AG09309 (cell line): ENCODE measurements around the gene DUS4L.
A peak's percentile ranks its signal among the peaks of the same experiment; 100 is the strongest.

Source experiments
- DNase-seq: peaks from one replicate; pipeline ENCODE4 v3.0.0-alpha.2; 2010; ENCODE audit warnings: low read depth
- H3K4me3 ChIP-seq: 2 replicates; pipeline ENCODE4 v1.5.1; 2011; ENCODE audit warnings: mild to moderate bottlenecking, low read depth, low read length, moderate library complexity; ENCODE audit not compliant: control insufficient read depth
- CTCF ChIP-seq: IDR thresholded peaks from 2 replicates; pipeline ENCODE4 v1.5.1; 2011; ENCODE audit warnings: mild to moderate bottlenecking, low read depth, low read length, inconsistent platforms; ENCODE audit not compliant: insufficient read depth, control insufficient read depth; ENCODE audit errors: missing control alignments

The DUS4L gene

GRCh38 chr7:107591421-107591820 lies 27.6 kb downstream of the DUS4L start:
- TF ChIP-seq CTCF: no peak
- no peak for DNase-seq
- H3K4me3 ChIP-seq: no peak overlapping the region

GRCh38 chr7:107592361-107593024 lies 28.7 kb downstream of the DUS4L start:
- no peak for TF ChIP-seq CTCF
- DNase-seq: peak; percentile 57
- no peak overlapping the region for H3K4me3 ChIP-seq

GRCh38 chr7:107593025-107593410 lies 29.2 kb downstream of the DUS4L start:
- no peak for DNase-seq
- no peak for TF ChIP-seq CTCF
- no peak overlapping the region for H3K4me3 ChIP-seq

GRCh38 chr7:107594961-107595737 lies 31.4 kb downstream of the DUS4L start:
- DNase-seq: peak; percentile 79
- TF ChIP-seq CTCF: no peak
- no peak overlapping the region for H3K4me3 ChIP-seq

- DNase-seq: no peak
- H3K4me3 ChIP-seq: no peak overlapping the region
- no peak for TF ChIP-seq CTCF
These were observed 33.3 kb downstream of the DUS4L start for GRCh38 chr7:107596881-107597581.

- no peak for TF ChIP-seq CTCF
- DNase-seq: no peak
- no peak overlapping the region for H3K4me3 ChIP-seq
These were observed 33.8 kb downstream of the DUS4L start for GRCh38 chr7:107597582-107597916.
